GM12878 (cell line): ENCODE results near the gene FNDC3A. TPM values are rescaled to one million over a fixed set of nuclear protein-coding genes. Genes with fewer than 3 reads are reported as not detected.
A peak's percentile ranks its signal among the peaks of the same experiment; 100 is the strongest.

ENCODE experiments used
- BACH1 ChIP-seq: fragments of 450-650 bp; IDR thresholded peaks from 2 replicates; pipeline ENCODE4 v1.6.1; 2017; ENCODE audit warnings: mild to moderate bottlenecking, borderline replicate concordance
- CBFB ChIP-seq: IDR thresholded peaks from 2 replicates; pipeline ENCODE4 v1.6.1; 2016; ENCODE audit warnings: antibody characterized with exemption, low read depth
- CBX5 ChIP-seq: sonication (generic); IDR thresholded peaks from 2 replicates; pipeline ENCODE4 v1.6.1; 2016; ENCODE audit warnings: low read depth, moderate library complexity, mild to moderate bottlenecking, inconsistent platforms
- CHD1 ChIP-seq: IDR thresholded peaks from 2 replicates; pipeline ENCODE4 v1.6.1; 2012; ENCODE audit warnings: low read depth, low read length, improper control_type of control experiment
- CTCF ChIP-seq, 3 experiments: IDR thresholded peaks in 2 of 3; conservative IDR thresholded peaks in 1 of 3; 2 replicates each; pipeline ENCODE4 v1.5.1; 2011; ENCODE audit warnings: low read depth in 3 of 3, low read length in 3 of 3, mild to moderate bottlenecking in 3 of 3, control low read depth in 2 of 3, moderate library complexity in 2 of 3, inconsistent platforms in 1 of 3, mixed read lengths in 1 of 3; ENCODE audit not compliant: control insufficient read depth in 2 of 3, insufficient read depth in 1 of 3; ENCODE audit errors: extremely low read depth in 1 of 3
- ESRRA ChIP-seq: IDR thresholded peaks from 2 replicates; pipeline ENCODE4 v1.6.1; 2012; ENCODE audit warnings: mild to moderate bottlenecking, low read length, improper control_type of control experiment
- MEF2B ChIP-seq: fragments of 450-650 bp; IDR thresholded peaks from 2 replicates; pipeline ENCODE4 v1.6.1; 2018; ENCODE audit warnings: mild to moderate bottlenecking, moderate library complexity; ENCODE audit not compliant: partially characterized antibody, poor library complexity, severe bottlenecking
- MLLT1 ChIP-seq: fragments of 450-650 bp; IDR thresholded peaks from 2 replicates; pipeline ENCODE4 v1.6.1; 2016; ENCODE audit warnings: mild to moderate bottlenecking
- TAF1 ChIP-seq: IDR thresholded peaks from 2 replicates; pipeline ENCODE4 v1.6.1; 2011; ENCODE audit warnings: mild to moderate bottlenecking, low read depth, low read length, borderline replicate concordance
- TARDBP ChIP-seq: IDR thresholded peaks from 2 replicates; pipeline ENCODE4 v1.6.1; 2016; ENCODE audit warnings: borderline replicate concordance
- TCF3 ChIP-seq: IDR thresholded peaks from 2 replicates; pipeline ENCODE4 v1.6.1; 2012; ENCODE audit warnings: low read depth, mild to moderate bottlenecking, low read length, borderline replicate concordance; ENCODE audit not compliant: insufficient read depth
- YY1 ChIP-seq: IDR thresholded peaks from 2 replicates; pipeline ENCODE4 v1.6.1; 2011; ENCODE audit warnings: low read depth, mild to moderate bottlenecking, low read length
- ZNF592 ChIP-seq: fragments of 450-650 bp; IDR thresholded peaks from 2 replicates; pipeline ENCODE4 v1.6.1; 2017; ENCODE audit warnings: mild to moderate bottlenecking, moderate library complexity
- ZNF687 ChIP-seq: fragments of 450-650 bp; IDR thresholded peaks from 2 replicates; pipeline ENCODE4 v1.6.1; 2017; ENCODE audit warnings: mild to moderate bottlenecking, moderate library complexity
- polyA plus RNA-seq, 11 experiments: library from polyadenylated mRNA; depleted of rRNA in 4 of 11; unstranded in 6 of 11; stranded (reverse) in 5 of 11; fragments of >200 nt; fragmentation: Nextera tagmentation in 4 of 11; fragmentation: Illumina TruSeq in 1 of 11; extraction: Ambion mirVana in 4 of 11; extraction: Trizol in 1 of 11; gene quantifications; 1 replicate in 1 of 11; 2 replicates in 10 of 11; pipeline versions ENCODE4 v1.2.1 to v1.2.3, GENCODE V29; 2011 to 2016; ENCODE audit warnings: inconsistent platforms in 2 of 11, missing spikeins in 2 of 11, low read depth in 1 of 11
- total RNA-seq, 4 experiments: library from RNA; depleted of rRNA in 3 of 4; stranded (reverse); fragments of >200 nt in 3 of 4; fragmentation: Illumina TruSeq in 1 of 4; extraction: Trizol in 1 of 4; gene quantifications; 2 replicates each; pipeline versions ENCODE4 v1.2.1 to v1.2.3, GENCODE V29; 2013 to 2021

The FNDC3A gene
- total and polyA plus RNA-seq, 10 of the 15 experiments (the other 5 are each of a cell fraction or from before 2014, with no cell fraction given), result 6.3 to 46.4 (median 22.8) TPM

- no peak for TF ChIP-seq ZNF687
- peak; percentile 95 for TF ChIP-seq YY1
- peak; percentile 51; the same call in 1 of the 2 replicates for TF ChIP-seq TCF3
- peak in 1 of 3 experiments; percentile 14; a peak in 2 of 6 replicates for TF ChIP-seq CTCF (IDR thresholded peaks at IDR 0.05 in 2 of 3, conservative IDR thresholded peaks at IDR 0.05 in 1 of 3; ENCODE audit: control insufficient read depth in 2 of 3, extremely low read depth in 1 of 3, insufficient read depth in 1 of 3, low read depth in 3 of 3, low read length in 3 of 3)
- TF ChIP-seq ZNF592, result no peak
- peak; percentile 19 for TF ChIP-seq MEF2B
- TF ChIP-seq CBX5, result peak; percentile 38
- peak; percentile 56; the same call in 1 of the 2 replicates for TF ChIP-seq BACH1
- TF ChIP-seq MLLT1, result peak; percentile 43; the same call in 1 of the 2 replicates
- peak; percentile 2; the same call in 1 of the 2 replicates for TF ChIP-seq TARDBP
- peak; percentile 28; the same call in 1 of the 2 replicates for TF ChIP-seq CBFB
- no peak for TF ChIP-seq ESRRA
- peak; percentile 74 for TF ChIP-seq TAF1
- 0 out of 2 replicates have a peak, but pooled peaks have one; percentile 64 for TF ChIP-seq CHD1
Observed at GRCh38 chr13:48975856-48976575, at the start of gene FNDC3A (continued).
